Measurements from ENCODE around the gene HLA-DRB1.

Gene HLA-DRB1

GRCh38 chr6:32622545-32623401, 33.1 kb upstream of the HLA-DRB1 start:
- no peaks in the 10 kb centered on the region for H3K36me3 ChIP-seq (ENCODE audit: control insufficient read depth, insufficient read depth, low read length)
- H3K27me3 ChIP-seq (ENCODE audit: control insufficient read depth, insufficient read depth, low read length) = no peaks in the 10 kb centered on the region
- no peak overlapping the region for H3K27ac ChIP-seq (ENCODE audit: low read depth, low read length)
- no peak overlapping the region for H3K9ac ChIP-seq (ENCODE audit: low read length)
- no peaks in the 10 kb centered on the region for H3K4me1 ChIP-seq (ENCODE audit: control insufficient read depth, insufficient read depth, low read length)
- no peak overlapping the region for H3K4me3 ChIP-seq (ENCODE audit: low read length)

- Histone ChIP-seq H3K9ac (ENCODE audit: low read length) (no peak overlapping the region), H3K27ac (ENCODE audit: low read depth, low read length) (no peak overlapping the region), H3K4me1 (ENCODE audit: control insufficient read depth, insufficient read depth, low read length) (no peaks in the 10 kb centered on the region), H3K4me3 (ENCODE audit: low read length) (no peak overlapping the region), H3K27me3 (ENCODE audit: control insufficient read depth, insufficient read depth, low read length) (no peaks in the 10 kb centered on the region), H3K36me3 (ENCODE audit: control insufficient read depth, insufficient read depth, low read length) (no peaks in the 10 kb centered on the region)
Observed at GRCh38 chr6:32621372-32621771, 31.7 kb upstream of the HLA-DRB1 start.

- no peak overlapping the region for H3K4me3 ChIP-seq (ENCODE audit: low read length)
- no peaks in the 10 kb centered on the region for H3K27me3 ChIP-seq (ENCODE audit: control insufficient read depth, insufficient read depth, low read length)
- H3K27ac ChIP-seq (ENCODE audit: low read depth, low read length) = no peak overlapping the region
- H3K9ac ChIP-seq (ENCODE audit: low read length) = no peak overlapping the region
- H3K36me3 ChIP-seq (ENCODE audit: control insufficient read depth, insufficient read depth, low read length) = no peaks in the 10 kb centered on the region
- H3K4me1 ChIP-seq (ENCODE audit: control insufficient read depth, insufficient read depth, low read length) = no peaks in the 10 kb centered on the region
Observed at GRCh38 chr6:32617751-32618150, 28.1 kb upstream of the HLA-DRB1 start.

- Histone ChIP-seq H3K4me3 (ENCODE audit: low read length) (no peak overlapping the region), H3K9ac (ENCODE audit: low read length) (no peak overlapping the region), H3K4me1 (ENCODE audit: control insufficient read depth, insufficient read depth, low read length) (no peaks in the 10 kb centered on the region), H3K36me3 (ENCODE audit: control insufficient read depth, insufficient read depth, low read length) (no peaks in the 10 kb centered on the region), H3K27me3 (ENCODE audit: control insufficient read depth, insufficient read depth, low read length) (no peaks in the 10 kb centered on the region), H3K27ac (ENCODE audit: low read depth, low read length) (no peak overlapping the region)
Observed at GRCh38 chr6:32615885-32616532, 26.4 kb upstream of the HLA-DRB1 start.

GRCh38 chr6:32614366-32615081, 24.9 kb upstream of the HLA-DRB1 start:
- no peak overlapping the region for H3K9ac ChIP-seq (ENCODE audit: low read length)
- H3K4me3 ChIP-seq (ENCODE audit: low read length) = no peak overlapping the region
- H3K27me3 ChIP-seq (ENCODE audit: control insufficient read depth, insufficient read depth, low read length) = no peaks in the 10 kb centered on the region
- H3K36me3 ChIP-seq (ENCODE audit: control insufficient read depth, insufficient read depth, low read length) = no peaks in the 10 kb centered on the region
- H3K4me1 ChIP-seq (ENCODE audit: control insufficient read depth, insufficient read depth, low read length) = no peaks in the 10 kb centered on the region
- no peak overlapping the region for H3K27ac ChIP-seq (ENCODE audit: low read depth, low read length)

GRCh38 chr6:32613475-32613874, 23.8 kb upstream of the HLA-DRB1 start:
- Histone ChIP-seq H3K9ac (ENCODE audit: low read length) (no peak overlapping the region), H3K4me1 (ENCODE audit: control insufficient read depth, insufficient read depth, low read length) (no peaks in the 10 kb centered on the region), H3K36me3 (ENCODE audit: control insufficient read depth, insufficient read depth, low read length) (no peaks in the 10 kb centered on the region), H3K27ac (ENCODE audit: low read depth, low read length) (no peak overlapping the region), H3K4me3 (ENCODE audit: low read length) (no peak overlapping the region), H3K27me3 (ENCODE audit: control insufficient read depth, insufficient read depth, low read length) (no peaks in the 10 kb centered on the region)

GRCh38 chr6:32610682-32611296, 21.1 kb upstream of the HLA-DRB1 start:
- Histone ChIP-seq H3K27me3 (ENCODE audit: control insufficient read depth, insufficient read depth, low read length) (no peaks in the 10 kb centered on the region), H3K36me3 (ENCODE audit: control insufficient read depth, insufficient read depth, low read length) (no peaks in the 10 kb centered on the region), H3K27ac (ENCODE audit: low read depth, low read length) (no peak overlapping the region), H3K9ac (ENCODE audit: low read length) (no peak overlapping the region), H3K4me1 (ENCODE audit: control insufficient read depth, insufficient read depth, low read length) (no peaks in the 10 kb centered on the region), H3K4me3 (ENCODE audit: low read length) (no peak overlapping the region)

GRCh38 chr6:32609731-32610640, 20.3 kb upstream of the HLA-DRB1 start:
- H3K27ac ChIP-seq (ENCODE audit: low read depth, low read length) = peak overlapping the region; percentile 52
- no peaks in the 10 kb centered on the region for H3K27me3 ChIP-seq (ENCODE audit: control insufficient read depth, insufficient read depth, low read length)
- H3K4me1 ChIP-seq (ENCODE audit: control insufficient read depth, insufficient read depth, low read length) = no peaks in the 10 kb centered on the region
- no peak overlapping the region for H3K9ac ChIP-seq (ENCODE audit: low read length)
- H3K4me3 ChIP-seq (ENCODE audit: low read length) = no peak overlapping the region
- no peaks in the 10 kb centered on the region for H3K36me3 ChIP-seq (ENCODE audit: control insufficient read depth, insufficient read depth, low read length)

GRCh38 chr6:32609391-32609730, 19.7 kb upstream of the HLA-DRB1 start:
- Histone ChIP-seq H3K36me3 (ENCODE audit: control insufficient read depth, insufficient read depth, low read length) (no peaks in the 10 kb centered on the region), H3K4me3 (ENCODE audit: low read length) (no peak overlapping the region), H3K4me1 (ENCODE audit: control insufficient read depth, insufficient read depth, low read length) (no peaks in the 10 kb centered on the region), H3K27ac (ENCODE audit: low read depth, low read length) (peak overlapping the region; percentile 14), H3K9ac (ENCODE audit: low read length) (no peak overlapping the region), H3K27me3 (ENCODE audit: control insufficient read depth, insufficient read depth, low read length) (no peaks in the 10 kb centered on the region)

GRCh38 chr6:32608362-32608761, 18.7 kb upstream of the HLA-DRB1 start:
- no peaks in the 10 kb centered on the region for H3K36me3 ChIP-seq (ENCODE audit: control insufficient read depth, insufficient read depth, low read length)
- H3K4me1 ChIP-seq (ENCODE audit: control insufficient read depth, insufficient read depth, low read length) = no peaks in the 10 kb centered on the region
- no peak overlapping the region for H3K9ac ChIP-seq (ENCODE audit: low read length)
- no peaks in the 10 kb centered on the region for H3K27me3 ChIP-seq (ENCODE audit: control insufficient read depth, insufficient read depth, low read length)
- no peak overlapping the region for H3K27ac ChIP-seq (ENCODE audit: low read depth, low read length)
- no peak overlapping the region for H3K4me3 ChIP-seq (ENCODE audit: low read length)

- H3K9ac ChIP-seq (ENCODE audit: low read length) = no peak overlapping the region
- H3K36me3 ChIP-seq (ENCODE audit: control insufficient read depth, insufficient read depth, low read length) = no peaks in the 10 kb centered on the region
- H3K4me1 ChIP-seq (ENCODE audit: control insufficient read depth, insufficient read depth, low read length) = no peaks in the 10 kb centered on the region
- H3K27ac ChIP-seq (ENCODE audit: low read depth, low read length) = no peak overlapping the region
- no peak overlapping the region for H3K4me3 ChIP-seq (ENCODE audit: low read length)
- H3K27me3 ChIP-seq (ENCODE audit: control insufficient read depth, insufficient read depth, low read length) = no peaks in the 10 kb centered on the region
Observed at GRCh38 chr6:32607988-32608298, 18.3 kb upstream of the HLA-DRB1 start.
